K562 (cell line): ENCODE results near the gene CIAO3. TPM values are rescaled to one million over a fixed set of nuclear protein-coding genes. Genes with fewer than 3 reads are reported as not detected.
A peak's percentile ranks its signal among the peaks of the same experiment; 100 is the strongest.

Source experiments
- ATAC-seq: fragments of 200-7000 bp; cut with Tn5 transposase; 3 replicates; pipeline ENCODE4 v1.9.1; 2020; ENCODE audit warnings: moderate library complexity
- BruUV-seq: library from RNA; stranded (reverse); fragments of 400-500 nt; replicated peaks from 2 replicates; lab custom pipeline; 2021; lab: Mats Ljungman, UMichigan
- CTCF ChIA-PET: fragments of 300-600 bp; formaldehyde crosslinking; extraction: SDS; loops from one replicate; lab custom pipeline; 2021; ENCODE audit warnings: low intra/inter-chr PET ratio; lab: Yijun Ruan, JAX
- POLR2A ChIA-PET: fragments of 300-600, 350-650 bp; sonication (Branson Sonifier 250); formaldehyde crosslinking; extraction: SDS; loops from one replicate; lab custom pipeline; 2021; ENCODE audit warnings: antibody characterized with exemption, inconsistent platforms; lab: Yijun Ruan, JAX
- DNase-seq, 4 experiments: peaks; one replicate each; pipeline versions ENCODE4 v3.0.0 to v3.0.0-alpha.2; 2011 to 2018; ENCODE audit warnings: low spot score in 3 of 4, mixed read lengths in 3 of 4; ENCODE audit errors: extremely low read depth in 1 of 4
- FAIRE-seq: peaks from 2 replicates; lab custom pipeline; 2011; peaks lifted over from hg19 to GRCh38; lab: Jason Lieb, UNC
- H2AFZ ChIP-seq: 2 replicates; pipeline ENCODE4 v1.6.0; 2011; ENCODE audit warnings: low read depth, low read length, control low read depth, inconsistent platforms
- H3K27ac ChIP-seq: fragments of 200-600 bp; 3 replicates; pipeline ENCODE4 v1.8.0; 2011; ENCODE audit warnings: low read depth, mild to moderate bottlenecking, control low read depth, inconsistent platforms, low read length, moderate library complexity, mixed read lengths; ENCODE audit errors: extremely low read depth
- H3K27me3 ChIP-seq, 2 experiments: fragments of 300-600 bp in 1 of 2; 2 replicates in 1 of 2; 3 replicates in 1 of 2; pipeline versions ENCODE4 v1.6.0 to v1.8.0; 2011; ENCODE audit warnings: inconsistent platforms in 2 of 2, low read length in 2 of 2, mild to moderate bottlenecking in 1 of 2, mixed read lengths in 1 of 2, moderate library complexity in 1 of 2; ENCODE audit not compliant: control insufficient read depth in 2 of 2, insufficient read depth in 2 of 2
- H3K36me3 ChIP-seq: fragments of 300-600 bp; 3 replicates; pipeline ENCODE4 v1.8.0; 2011; ENCODE audit warnings: mild to moderate bottlenecking, low read length, inconsistent platforms; ENCODE audit not compliant: control insufficient read depth, insufficient read depth
- H3K4me1 ChIP-seq, 2 experiments: fragments of 200-600 bp in 1 of 2; replicated peaks in 1 of 2; 2 replicates in 1 of 2; 3 replicates in 1 of 2; pipeline versions ENCODE4 v1.5.1 to v1.8.0; 2011; ENCODE audit warnings: inconsistent platforms in 2 of 2, low read length in 2 of 2, mild to moderate bottlenecking in 1 of 2, mixed read lengths in 1 of 2, moderate library complexity in 1 of 2; ENCODE audit not compliant: control insufficient read depth in 2 of 2, insufficient read depth in 2 of 2
- H3K4me2 ChIP-seq: 2 replicates; pipeline ENCODE4 v1.6.1; 2011; ENCODE audit warnings: low read length, control low read depth, inconsistent platforms, mixed read lengths; ENCODE audit not compliant: insufficient read depth
- H3K4me3 ChIP-seq: fragments of 200-600 bp; sonication (generic), shearing (Covaris generic); 2 replicates; pipeline ENCODE4 v1.5.1; 2016; ENCODE audit warnings: control low read depth, inconsistent platforms
- H3K79me2 ChIP-seq: fragments of 200-600 bp; 3 replicates; pipeline ENCODE4 v1.8.0; 2011; ENCODE audit warnings: low read length, inconsistent platforms; ENCODE audit not compliant: control insufficient read depth, insufficient read depth
- H3K9ac ChIP-seq, 2 experiments: 2 replicates each; pipeline versions ENCODE4 v1.6.0 to v1.6.1; 2011; ENCODE audit warnings: low read depth in 2 of 2, low read length in 2 of 2, control low read depth in 1 of 2, inconsistent platforms in 1 of 2, mild to moderate bottlenecking in 1 of 2, mixed read lengths in 1 of 2; ENCODE audit not compliant: insufficient read depth in 1 of 2
- H3K9me1 ChIP-seq: one replicate; pipeline ENCODE4 v1.6.0; 2011; ENCODE audit warnings: inconsistent platforms, mild to moderate bottlenecking, low read length, moderate library complexity; ENCODE audit not compliant: control insufficient read depth, insufficient read depth
- H3K9me3 ChIP-seq: replicated peaks from 2 replicates; pipeline ENCODE4 v1.5.1; 2011; ENCODE audit warnings: low read depth, low read length, inconsistent platforms; ENCODE audit not compliant: control insufficient read depth, insufficient read depth
- H4K20me1 ChIP-seq: replicated peaks from 2 replicates; pipeline ENCODE4 v1.6.1; 2011; ENCODE audit warnings: low read length, inconsistent platforms, mixed read lengths; ENCODE audit not compliant: control insufficient read depth, insufficient read depth
- ARID3A ChIP-seq: IDR thresholded peaks from 2 replicates; pipeline ENCODE4 v1.6.1; 2012; ENCODE audit warnings: low read depth, low read length, improper control_type of control experiment, borderline replicate concordance
- CREB5 ChIP-seq: fragments of 250-450 bp; sonication (Bioruptor Pico); IDR thresholded peaks from 2 replicates; pipeline ENCODE4 v1.5.0; 2020; ENCODE audit warnings: mild to moderate bottlenecking
- HNRNPLL ChIP-seq: fragments of 200-400 bp; formaldehyde crosslinking; IDR thresholded peaks from 2 replicates; pipeline ENCODE4 v1.6.1; 2017; ENCODE audit warnings: low read length, low read depth, mild to moderate bottlenecking; ENCODE audit not compliant: poor library complexity, severe bottlenecking
- IRF2 ChIP-seq: sonication (generic); formaldehyde crosslinking; IDR thresholded peaks from 2 replicates; pipeline ENCODE4 v1.8.1; 2022; ENCODE audit warnings: mild to moderate bottlenecking, missing genetic modification reagents
- JUND ChIP-seq, 2 experiments: IDR thresholded peaks; 2 replicates in 1 of 2; 3 replicates in 1 of 2; pipeline ENCODE4 v1.6.1; 2011; ENCODE audit warnings: borderline replicate concordance in 2 of 2, low read depth in 2 of 2, low read length in 2 of 2, improper control_type of control experiment in 1 of 2, missing biosample characterization in 1 of 2, missing genetic modification characterization in 1 of 2, missing genetic modification reagents in 1 of 2
- POLR2G ChIP-seq: fragments of 200-400 bp; formaldehyde crosslinking; IDR thresholded peaks from 2 replicates; pipeline ENCODE4 v1.6.1; 2017; ENCODE audit warnings: low read depth, mild to moderate bottlenecking, antibody characterized with exemption, low read length, moderate library complexity
- SNAPC5 ChIP-seq: fragments of 250-450 bp; sonication (Bioruptor Pico); IDR thresholded peaks from 2 replicates; pipeline ENCODE4 v1.8.0; 2021; ENCODE audit warnings: moderate library complexity, mild to moderate bottlenecking, inconsistent platforms
- TCF7L2 ChIP-seq: fragments of 150-350 bp; IDR thresholded peaks from 2 replicates; pipeline ENCODE4 v1.6.1; 2016; ENCODE audit warnings: low read depth, mild to moderate bottlenecking, low read length, moderate library complexity
- ZBTB11 ChIP-seq, 3 experiments: fragments of 200-800 bp in 1 of 3; fragments of 250-450 bp in 1 of 3; fragments of 450-650 bp in 1 of 3; sonication (Bioruptor Pico) in 1 of 3; sonication (Bioruptor generic) in 1 of 3; formaldehyde crosslinking in 1 of 3; IDR thresholded peaks; 2 replicates each; pipeline versions ENCODE4 v1.6.1 to v1.8.0; 2016 to 2022; ENCODE audit warnings: mild to moderate bottlenecking in 2 of 3, missing genetic modification characterization in 2 of 3, missing compliant biosample characterization in 1 of 3, moderate library complexity in 1 of 3
- ZBTB26 ChIP-seq: fragments of 450-650 bp; formaldehyde crosslinking; IDR thresholded peaks from 2 replicates; pipeline ENCODE4 v1.4.0; 2022; ENCODE audit warnings: missing genetic modification characterization
- ZNF224 ChIP-seq: sonication (generic); formaldehyde crosslinking; IDR thresholded peaks from 2 replicates; pipeline ENCODE4 v1.8.0; 2022; ENCODE audit warnings: mild to moderate bottlenecking, missing genetic modification reagents
- ZNF282 ChIP-seq: sonication (generic); formaldehyde crosslinking; IDR thresholded peaks from 2 replicates; pipeline ENCODE4 v1.8.1; 2023; ENCODE audit warnings: missing genetic modification reagents
- WGBS: fragments of 100-300 bp; shearing (Covaris generic); methylation state at CpG from one replicate; pipeline ENCODE4 v1.1.6; 2016; ENCODE audit warnings: low coverage, mixed read lengths; ENCODE audit not compliant: insufficient coverage; ENCODE audit errors: missing lambda C conversion rate; 5-methylcytosine and 5-hydroxymethylcytosine counted together
- in situ Hi-C: fragments of 300-500 bp; cut with MboI; formaldehyde crosslinking; loops from 4 replicates; pipeline ENCODE4 v1.15.0; 2018; ENCODE audit warnings: inconsistent platforms, mixed read lengths
- intact Hi-C: fragments of 100-400 bp; cut with micrococcal nuclease; formaldehyde crosslinking; loops from 2 replicates; pipeline ENCODE4 v1.14.2; 2022
- polyA plus RNA-seq, 8 experiments: library from polyadenylated mRNA; depleted of rRNA in 4 of 8; stranded (reverse) in 5 of 8; unstranded in 3 of 8; fragments of >200 nt; fragmentation: Nextera tagmentation in 2 of 8; fragmentation: Illumina TruSeq in 1 of 8; extraction: Ambion mirVana in 2 of 8; extraction: Trizol in 1 of 8; gene quantifications; 2 replicates each; pipeline versions ENCODE4 v1.2.1 to v1.2.3, GENCODE V29; 2011 to 2014; ENCODE audit warnings: inconsistent platforms in 1 of 8, missing spikeins in 1 of 8
- total RNA-seq, 7 experiments: library from RNA; depleted of rRNA in 6 of 7; stranded (reverse); fragments of >200 nt in 6 of 7; fragmentation: Illumina TruSeq in 2 of 7; extraction: Trizol in 2 of 7; gene quantifications; 2 replicates each; pipeline versions ENCODE4 v1.2.1 to v1.2.3, GENCODE V29; 2011 to 2021; ENCODE audit warnings: low replicate concordance in 1 of 7

The CIAO3 gene
- total and polyA plus RNA-seq, 9 of the 15 experiments (the other 6 are each of a cell fraction or from before 2014, with no cell fraction given): 2.2 to 35.6 (median 18.7) TPM

GRCh38 chr16:779561-779960 lies 38.8 kb upstream of the CIAO3 start:
- Histone ChIP-seq H3K4me3 (no peak overlapping the region), H2AFZ (no peak overlapping the region), H3K79me2 (no peaks in the 10 kb centered on the region), H3K27ac (no peak overlapping the region), H4K20me1 (peaks cover 10% of the 10 kb centered on the region), H3K4me2 (no peak overlapping the region), H3K36me3 (peaks cover under 1% of the 10 kb centered on the region; the same call in 1 of the 3 replicates), H3K9me3 (no peaks in the 10 kb centered on the region), H3K9ac (0 out of 4 replicates have a peak overlapping the region, but pooled peaks of 1 of the 2 experiments have one; percentile 48), H3K9me1 (no peaks in the 10 kb centered on the region), H3K4me1 (peaks cover 5 to 76% of the 10 kb centered on the region in 2 experiments; a peak in 3 of 5 replicates), H3K27me3 (peaks cover 0 to 11% of the 10 kb centered on the region in 2 experiments; a peak in 2 of 5 replicates)
- intact Hi-C loops: no loop called here
- CTCF ChIA-PET: no interaction called here
- no TSS peak for BruUV-seq
- DNase-seq: no peak
- in situ Hi-C loops: no loop called here
- POLR2A ChIA-PET: no interaction called here
- no peak for FAIRE-seq
- ATAC-seq: no peak
- WGBS: 10% methylated on average over 12 of the region's 13 CpGs
- no peak for TF ChIP-seq ZBTB26
- no peak for TF ChIP-seq TCF7L2
- TF ChIP-seq HNRNPLL: no peak
- no peak for TF ChIP-seq ZNF282
- no peak for TF ChIP-seq ZBTB11 (CRISPR knock-in tag; IDR thresholded peaks at IDR 0.05)
- TF ChIP-seq POLR2G: no peak
- TF ChIP-seq CREB5 (CRISPR knock-in tag): no peak
- TF ChIP-seq JUND (IDR thresholded peaks at IDR 0.05; ENCODE audit: borderline replicate concordance, low read depth, low read length): no peak
- no peak for TF ChIP-seq JUND (tag; IDR thresholded peaks at IDR 0.05; ENCODE audit: borderline replicate concordance, low read depth, low read length)
- no peak for TF ChIP-seq SNAPC5
- TF ChIP-seq ZNF224 (CRISPR knock-in tag): no peak
- TF ChIP-seq ARID3A: no peak
- no peak for TF ChIP-seq IRF2
